ENCODE data around the gene CREB5. TPM values are rescaled to one million over a fixed set of nuclear protein-coding genes. Genes with fewer than 3 reads are reported as not detected.

The CREB5 gene
- total RNA-seq, 1 experiment from 2014 or later: 0.49 TPM

GRCh38 chr7:28544453-28545117, 132.3 kb downstream of the CREB5 start:
- no peaks in the 10 kb centered on the region for H3K9me3 ChIP-seq (ENCODE audit: control insufficient read depth in 1 of 2, insufficient read depth in 1 of 2, low read depth in 1 of 2, low read length in 2 of 2)
- H3K4me2 ChIP-seq (ENCODE audit: low read length): no peak overlapping the region
- RAD21 ChIA-PET (ENCODE audit: low non-redundant PET in 1 of 2, low total read pairs in 2 of 2, uncharacterized antibody in 2 of 2, unreplicated experiment in 2 of 2): no interaction called here
- no peaks in the 10 kb centered on the region for H3K9me2 ChIP-seq (ENCODE audit: insufficient read depth)
- CTCF ChIA-PET: no interaction called here
- no peak overlapping the region for H3K9ac ChIP-seq (ENCODE audit: low read length)
- intact Hi-C loops (cut with micrococcal nuclease): no loop called here
- no peak for ATAC-seq
- DNase-seq (ENCODE audit: low read depth, low spot score): no peak
- H3K27ac ChIP-seq (ENCODE audit: low read depth, low read length): no peak overlapping the region
- H3K27me3 ChIP-seq (ENCODE audit: insufficient read depth, low read length): peaks cover 75% of the 10 kb centered on the region
- H3K4me1 ChIP-seq (ENCODE audit: control insufficient read depth in 1 of 2, insufficient read depth in 2 of 2, low read length in 2 of 2): no peaks in the 10 kb centered on the region
- POLR2A ChIA-PET: no interaction called here
- H3K36me3 ChIP-seq (ENCODE audit: control insufficient read depth in 1 of 2, insufficient read depth in 2 of 2, low read length in 2 of 2): no peaks in the 10 kb centered on the region
- no peaks in the 10 kb centered on the region for H4K20me1 ChIP-seq (ENCODE audit: insufficient read depth)
- no peak overlapping the region for H3K4me3 ChIP-seq (replicated peaks in 1 of 2; ENCODE audit: low read depth in 1 of 2, low read length in 2 of 2)
- no peaks in the 10 kb centered on the region for H3K79me2 ChIP-seq (ENCODE audit: insufficient read depth, low read length)
- no peak overlapping the region for H2AFZ ChIP-seq (ENCODE audit: low read depth, low read length, poor library complexity, severe bottlenecking)
- TF ChIP-seq POLR2A (IDR thresholded peaks at IDR 0.05; ENCODE audit: borderline replicate concordance, extremely low read depth, insufficient read depth, insufficient read length): no peak
- no peak for TF ChIP-seq TCF7L2 (IDR thresholded peaks at IDR 0.05; ENCODE audit: borderline replicate concordance, extremely low read depth, insufficient read depth, insufficient read length)
- TF ChIP-seq EZH2phosphoT487 (IDR thresholded peaks at IDR 0.05; ENCODE audit: borderline replicate concordance): no peak
- TF ChIP-seq RAD21 (IDR thresholded peaks at IDR 0.05; ENCODE audit: low read depth): no peak
- TF ChIP-seq, protein P1, sequence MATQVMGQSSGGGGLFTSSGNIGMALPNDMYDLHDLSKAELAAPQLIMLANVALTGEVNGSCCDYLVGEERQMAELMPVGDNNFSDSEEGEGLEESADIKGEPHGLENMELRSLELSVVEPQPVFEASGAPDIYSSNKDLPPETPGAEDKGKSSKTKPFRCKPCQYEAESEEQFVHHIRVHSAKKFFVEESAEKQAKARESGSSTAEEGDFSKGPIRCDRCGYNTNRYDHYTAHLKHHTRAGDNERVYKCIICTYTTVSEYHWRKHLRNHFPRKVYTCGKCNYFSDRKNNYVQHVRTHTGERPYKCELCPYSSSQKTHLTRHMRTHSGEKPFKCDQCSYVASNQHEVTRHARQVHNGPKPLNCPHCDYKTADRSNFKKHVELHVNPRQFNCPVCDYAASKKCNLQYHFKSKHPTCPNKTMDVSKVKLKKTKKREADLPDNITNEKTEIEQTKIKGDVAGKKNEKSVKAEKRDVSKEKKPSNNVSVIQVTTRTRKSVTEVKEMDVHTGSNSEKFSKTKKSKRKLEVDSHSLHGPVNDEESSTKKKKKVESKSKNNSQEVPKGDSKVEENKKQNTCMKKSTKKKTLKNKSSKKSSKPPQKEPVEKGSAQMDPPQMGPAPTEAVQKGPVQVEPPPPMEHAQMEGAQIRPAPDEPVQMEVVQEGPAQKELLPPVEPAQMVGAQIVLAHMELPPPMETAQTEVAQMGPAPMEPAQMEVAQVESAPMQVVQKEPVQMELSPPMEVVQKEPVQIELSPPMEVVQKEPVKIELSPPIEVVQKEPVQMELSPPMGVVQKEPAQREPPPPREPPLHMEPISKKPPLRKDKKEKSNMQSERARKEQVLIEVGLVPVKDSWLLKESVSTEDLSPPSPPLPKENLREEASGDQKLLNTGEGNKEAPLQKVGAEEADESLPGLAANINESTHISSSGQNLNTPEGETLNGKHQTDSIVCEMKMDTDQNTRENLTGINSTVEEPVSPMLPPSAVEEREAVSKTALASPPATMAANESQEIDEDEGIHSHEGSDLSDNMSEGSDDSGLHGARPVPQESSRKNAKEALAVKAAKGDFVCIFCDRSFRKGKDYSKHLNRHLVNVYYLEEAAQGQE (IDR thresholded peaks at IDR 0.05; ENCODE audit: low read depth): no peak
- TF ChIP-seq SP1 (IDR thresholded peaks at IDR 0.05; ENCODE audit: low read depth): no peak
- no peak for TF ChIP-seq ELF1 (IDR thresholded peaks at IDR 0.05; ENCODE audit: borderline replicate concordance, low read depth)
- no peak for TF ChIP-seq CBX3 (IDR thresholded peaks at IDR 0.05; ENCODE audit: low read depth)
- no peak for TF ChIP-seq CEBPB (IDR thresholded peaks at IDR 0.05; ENCODE audit: low read depth)
- no peak for TF ChIP-seq JUND (IDR thresholded peaks at IDR 0.05)
- no peak for TF ChIP-seq ZNF274 (IDR thresholded peaks at IDR 0.05; ENCODE audit: low read depth, low read length)
- TF ChIP-seq, protein P2, sequence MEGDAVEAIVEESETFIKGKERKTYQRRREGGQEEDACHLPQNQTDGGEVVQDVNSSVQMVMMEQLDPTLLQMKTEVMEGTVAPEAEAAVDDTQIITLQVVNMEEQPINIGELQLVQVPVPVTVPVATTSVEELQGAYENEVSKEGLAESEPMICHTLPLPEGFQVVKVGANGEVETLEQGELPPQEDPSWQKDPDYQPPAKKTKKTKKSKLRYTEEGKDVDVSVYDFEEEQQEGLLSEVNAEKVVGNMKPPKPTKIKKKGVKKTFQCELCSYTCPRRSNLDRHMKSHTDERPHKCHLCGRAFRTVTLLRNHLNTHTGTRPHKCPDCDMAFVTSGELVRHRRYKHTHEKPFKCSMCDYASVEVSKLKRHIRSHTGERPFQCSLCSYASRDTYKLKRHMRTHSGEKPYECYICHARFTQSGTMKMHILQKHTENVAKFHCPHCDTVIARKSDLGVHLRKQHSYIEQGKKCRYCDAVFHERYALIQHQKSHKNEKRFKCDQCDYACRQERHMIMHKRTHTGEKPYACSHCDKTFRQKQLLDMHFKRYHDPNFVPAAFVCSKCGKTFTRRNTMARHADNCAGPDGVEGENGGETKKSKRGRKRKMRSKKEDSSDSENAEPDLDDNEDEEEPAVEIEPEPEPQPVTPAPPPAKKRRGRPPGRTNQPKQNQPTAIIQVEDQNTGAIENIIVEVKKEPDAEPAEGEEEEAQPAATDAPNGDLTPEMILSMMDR (IDR thresholded peaks at IDR 0.05 in 2 of 3, conservative IDR thresholded peaks at IDR 0.05 in 1 of 3; ENCODE audit: borderline replicate concordance in 1 of 3, insufficient read depth in 1 of 3, low read depth in 2 of 3, low read length in 2 of 3): no peak
- TF ChIP-seq EGR1 (IDR thresholded peaks at IDR 0.05; ENCODE audit: low read depth): no peak
- no peak for TF ChIP-seq SIN3A (IDR thresholded peaks at IDR 0.05; ENCODE audit: low read depth)
- TF ChIP-seq ZFX (IDR thresholded peaks at IDR 0.05): no peak
- BruUV-seq (replicated peaks): no TSS peak
